GM19438 (cell line): Measurements from ENCODE around the gene PRICKLE4.

Experiments used
- ATAC-seq: cut with Tn5 transposase; IDR thresholded peaks from one replicate; pipeline ENCODE4 v1.9.1; 2021; ENCODE audit warnings: low read depth; ENCODE audit not compliant: unreplicated experiment

The PRICKLE4 gene

GRCh38 chr6:41832263-41832662 is 51.7 kb downstream of the PRICKLE4 start:
- no peak for ATAC-seq

GRCh38 chr6:41836022-41836659 is 55.6 kb downstream of the PRICKLE4 start:
- no peak for ATAC-seq

GRCh38 chr6:41836660-41837052 is 56.1 kb downstream of the PRICKLE4 start:
- no peak for ATAC-seq
